HUES64 (cell line): Measurements from ENCODE around the gene NTM.

Source experiments
- H3K27ac ChIP-seq: 2 replicates; pipeline ENCODE4 v1.7.0; 2013; ENCODE audit warnings: low read depth, low read length, inconsistent platforms
- H3K27me3 ChIP-seq: 2 replicates; pipeline ENCODE4 v1.6.1; 2013; ENCODE audit warnings: mild to moderate bottlenecking, low read length; ENCODE audit not compliant: insufficient read depth
- H3K36me3 ChIP-seq: 2 replicates; pipeline ENCODE4 v1.6.1; 2013; ENCODE audit warnings: mild to moderate bottlenecking, low read length; ENCODE audit not compliant: insufficient read depth
- H3K4me1 ChIP-seq: 2 replicates; pipeline ENCODE4 v1.6.1; 2013; ENCODE audit warnings: mild to moderate bottlenecking, low read length, moderate library complexity; ENCODE audit not compliant: insufficient read depth
- H3K4me3 ChIP-seq: 2 replicates; pipeline ENCODE4 v1.5.1; 2013; ENCODE audit warnings: mild to moderate bottlenecking, low read length, moderate library complexity
- H3K9ac ChIP-seq: 2 replicates; pipeline ENCODE4 v1.6.1; 2013; ENCODE audit warnings: mild to moderate bottlenecking, low read depth, low read length
- H3K9me3 ChIP-seq: 2 replicates; pipeline ENCODE4 v1.6.1; 2013; ENCODE audit warnings: low read depth, low read length; ENCODE audit not compliant: insufficient read depth
- WGBS: fragments of 150-250, 120-280 bp; methylation state at CpG from one replicate; pipeline ENCODE4 v1.1.7; 2013; ENCODE audit warnings: missing lambda C conversion rate; 5-methylcytosine and 5-hydroxymethylcytosine counted together

NTM gene

GRCh38 chr11:132284048-132284447, 913.6 kb downstream of the NTM start:
- H3K27me3 ChIP-seq = no peaks in the 10 kb centered on the region
- WGBS = 63% methylated on average over 4 of the region's 4 CpGs
- no peak overlapping the region for H3K4me3 ChIP-seq
- no peaks in the 10 kb centered on the region for H3K36me3 ChIP-seq
- no peak overlapping the region for H3K27ac ChIP-seq
- H3K9ac ChIP-seq = no peak overlapping the region
- H3K9me3 ChIP-seq = no peaks in the 10 kb centered on the region
- H3K4me1 ChIP-seq = peaks cover 6% of the 10 kb centered on the region; the same call in 1 of the 2 replicates

GRCh38 chr11:132284611-132285010, 914.2 kb downstream of the NTM start:
- H3K4me3 ChIP-seq = no peak overlapping the region
- no peaks in the 10 kb centered on the region for H3K36me3 ChIP-seq
- H3K4me1 ChIP-seq = peaks cover 6% of the 10 kb centered on the region; the same call in 1 of the 2 replicates
- H3K27ac ChIP-seq = no peak overlapping the region
- H3K9me3 ChIP-seq = no peaks in the 10 kb centered on the region
- no peak overlapping the region for H3K9ac ChIP-seq
- no peaks in the 10 kb centered on the region for H3K27me3 ChIP-seq
- WGBS = 91% methylated on average over 11 of the region's 11 CpGs

- Histone ChIP-seq H3K36me3 (no peaks in the 10 kb centered on the region), H3K9ac (no peak overlapping the region), H3K27ac (no peak overlapping the region), H3K27me3 (no peaks in the 10 kb centered on the region), H3K4me1 (peaks cover 6% of the 10 kb centered on the region; the same call in 1 of the 2 replicates), H3K4me3 (no peak overlapping the region), H3K9me3 (no peaks in the 10 kb centered on the region)
- WGBS = 94% methylated on average over 4 of the region's 4 CpGs
Observed at GRCh38 chr11:132285631-132286030, 915.2 kb downstream of the NTM start.

- H3K4me3 ChIP-seq = no peak overlapping the region
- H3K27me3 ChIP-seq = no peaks in the 10 kb centered on the region
- no peaks in the 10 kb centered on the region for H3K9me3 ChIP-seq
- H3K9ac ChIP-seq = no peak overlapping the region
- 94% methylated on average over 3 of the region's 3 CpGs for WGBS
- no peaks in the 10 kb centered on the region for H3K36me3 ChIP-seq
- no peak overlapping the region for H3K27ac ChIP-seq
- H3K4me1 ChIP-seq = peaks cover 6% of the 10 kb centered on the region; the same call in 1 of the 2 replicates
Observed at GRCh38 chr11:132286106-132286505, 915.7 kb downstream of the NTM start.

- WGBS = 91% methylated on average over 3 of the region's 3 CpGs
- H3K36me3 ChIP-seq = no peaks in the 10 kb centered on the region
- no peaks in the 10 kb centered on the region for H3K27me3 ChIP-seq
- H3K27ac ChIP-seq = no peak overlapping the region
- H3K4me1 ChIP-seq = peaks cover 6% of the 10 kb centered on the region; the same call in 1 of the 2 replicates
- H3K9ac ChIP-seq = no peak overlapping the region
- H3K9me3 ChIP-seq = no peaks in the 10 kb centered on the region
- no peak overlapping the region for H3K4me3 ChIP-seq
Observed at GRCh38 chr11:132288036-132288435, 917.6 kb downstream of the NTM start.

GRCh38 chr11:132289590-132290256, 919.3 kb downstream of the NTM start:
- Histone ChIP-seq H3K9ac (no peak overlapping the region), H3K36me3 (no peaks in the 10 kb centered on the region), H3K27ac (no peak overlapping the region), H3K27me3 (no peaks in the 10 kb centered on the region), H3K9me3 (no peaks in the 10 kb centered on the region), H3K4me1 (no peaks in the 10 kb centered on the region), H3K4me3 (no peak overlapping the region)
- 75% methylated on average over 4 of the region's 6 CpGs for WGBS

- no peaks in the 10 kb centered on the region for H3K9me3 ChIP-seq
- 91% methylated on average over 4 of the region's 4 CpGs for WGBS
Observed at GRCh38 chr11:132293586-132293985, 923.2 kb downstream of the NTM start.

GRCh38 chr11:132296946-132297610, 926.7 kb downstream of the NTM start:
- no peaks in the 10 kb centered on the region for H3K9me3 ChIP-seq
- no peaks in the 10 kb centered on the region for H3K4me1 ChIP-seq
- no peaks in the 10 kb centered on the region for H3K36me3 ChIP-seq
- H3K9ac ChIP-seq = no peak overlapping the region
- no peak overlapping the region for H3K4me3 ChIP-seq
- WGBS = 98% methylated on average over 3 of the region's 3 CpGs
- no peak overlapping the region for H3K27ac ChIP-seq
- no peaks in the 10 kb centered on the region for H3K27me3 ChIP-seq

More at GRCh38 chr11:132293586-132293985, 923.2 kb downstream of the NTM start:
- Histone ChIP-seq H3K27me3 (no peaks in the 10 kb centered on the region), H3K4me1 (no peaks in the 10 kb centered on the region), H3K27ac (no peak overlapping the region), H3K9ac (no peak overlapping the region), H3K4me3 (no peak overlapping the region), H3K36me3 (no peaks in the 10 kb centered on the region)

- 88% methylated on average over 3 of the region's 4 CpGs for WGBS
Observed at GRCh38 chr11:132298357-132298756, 927.9 kb downstream of the NTM start.

GRCh38 chr11:132300283-132300682, 929.9 kb downstream of the NTM start:
- H3K9me3 ChIP-seq = no peaks in the 10 kb centered on the region
- H3K36me3 ChIP-seq = no peaks in the 10 kb centered on the region
- H3K4me1 ChIP-seq = no peaks in the 10 kb centered on the region
- no peak overlapping the region for H3K4me3 ChIP-seq
- H3K27ac ChIP-seq = no peak overlapping the region
- H3K9ac ChIP-seq = no peak overlapping the region
- H3K27me3 ChIP-seq = no peaks in the 10 kb centered on the region
- WGBS = 70% methylated on average over 4 of the region's 5 CpGs

More at GRCh38 chr11:132298357-132298756, 927.9 kb downstream of the NTM start:
- Histone ChIP-seq H3K9me3 (no peaks in the 10 kb centered on the region), H3K27ac (no peak overlapping the region), H3K36me3 (no peaks in the 10 kb centered on the region), H3K27me3 (no peaks in the 10 kb centered on the region), H3K4me3 (no peak overlapping the region), H3K4me1 (no peaks in the 10 kb centered on the region), H3K9ac (no peak overlapping the region)

- WGBS = 100% methylated on average over 1 of the region's 1 CpG
Observed at GRCh38 chr11:132301465-132301864, 931.0 kb downstream of the NTM start.

More at GRCh38 chr11:132301465-132301864, 931.0 kb downstream of the NTM start:
- Histone ChIP-seq H3K9me3 (no peaks in the 10 kb centered on the region), H3K27ac (no peak overlapping the region), H3K9ac (no peak overlapping the region), H3K36me3 (no peaks in the 10 kb centered on the region), H3K4me3 (no peak overlapping the region), H3K4me1 (no peaks in the 10 kb centered on the region), H3K27me3 (no peaks in the 10 kb centered on the region)
